BE2C (cell line): ENCODE data around the gene ANKRD13D.
"Not testable (repeated sequence)": the region's sequence is repeated elsewhere in the genome, so short reads cannot be mapped to it uniquely, and the experiment has no call there.

Source experiments
- DNase-seq: peaks from one replicate; pipeline ENCODE4 v3.0.0-alpha.2; 2020
- H3K27me3 ChIP-seq: fragments of 250-450 bp; sonication (Bioruptor Pico); 2 replicates; pipeline ENCODE4 v1.5.1; 2020; ENCODE audit warnings: mild to moderate bottlenecking
- H3K36me3 ChIP-seq: fragments of 250-450 bp; sonication (Bioruptor Pico); 2 replicates; pipeline ENCODE4 v1.5.1; 2020; ENCODE audit warnings: mild to moderate bottlenecking
- H3K4me1 ChIP-seq: fragments of 250-450 bp; sonication (Bioruptor Pico); 2 replicates; pipeline ENCODE4 v1.5.1; 2020
- H3K4me3 ChIP-seq: 2 replicates; pipeline ENCODE4 v1.5.1; 2011; ENCODE audit warnings: low read depth, low read length
- H3K9me3 ChIP-seq: fragments of 250-450 bp; sonication (Bioruptor Pico); 2 replicates; pipeline ENCODE4 v1.5.1; 2020
- CTCF ChIP-seq: IDR thresholded peaks from 2 replicates; pipeline ENCODE4 v1.5.1; 2012; ENCODE audit warnings: mild to moderate bottlenecking, low read depth, low read length

The ANKRD13D gene

DNA sequence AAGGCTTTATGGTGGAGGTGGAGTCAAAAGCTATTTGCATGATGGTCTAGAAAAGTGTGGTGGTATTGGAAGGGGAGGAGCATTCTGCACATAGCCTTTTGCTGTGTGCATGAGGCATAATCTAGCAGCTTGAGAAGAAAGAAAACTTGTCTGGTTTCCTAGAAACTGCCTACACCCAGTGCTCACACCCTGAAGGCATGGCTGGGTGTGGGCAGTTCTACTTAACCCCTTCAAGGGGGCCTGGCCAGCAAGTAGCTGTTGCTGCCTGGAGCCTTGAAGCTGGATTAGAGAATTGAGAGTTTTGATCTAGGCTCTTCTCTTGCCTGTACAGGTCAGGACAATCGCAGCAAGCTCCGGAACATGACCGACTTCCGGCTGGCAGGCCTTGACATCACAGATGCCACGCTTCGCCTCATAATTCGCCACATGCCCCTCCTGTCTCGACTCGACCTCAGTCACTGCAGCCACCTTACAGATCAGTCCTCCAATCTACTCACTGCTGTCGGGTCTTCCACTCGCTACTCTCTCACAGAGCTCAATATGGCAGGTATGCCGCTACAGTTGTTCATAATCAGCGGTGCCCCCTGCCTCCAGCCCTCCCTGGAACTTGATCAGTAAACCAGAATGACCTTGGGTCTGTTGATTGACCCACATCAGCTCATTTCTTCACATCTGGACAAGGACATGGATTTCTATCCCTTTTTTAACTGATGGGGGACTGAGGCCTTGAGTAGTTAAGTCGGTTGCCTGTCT lies 35.1 kb upstream of the ANKRD13D start:
- no peak for DNase-seq
- Histone ChIP-seq H3K9me3 (no peaks in the 10 kb centered on the region), H3K36me3 (peaks cover 79% of the 10 kb centered on the region)

DNA sequence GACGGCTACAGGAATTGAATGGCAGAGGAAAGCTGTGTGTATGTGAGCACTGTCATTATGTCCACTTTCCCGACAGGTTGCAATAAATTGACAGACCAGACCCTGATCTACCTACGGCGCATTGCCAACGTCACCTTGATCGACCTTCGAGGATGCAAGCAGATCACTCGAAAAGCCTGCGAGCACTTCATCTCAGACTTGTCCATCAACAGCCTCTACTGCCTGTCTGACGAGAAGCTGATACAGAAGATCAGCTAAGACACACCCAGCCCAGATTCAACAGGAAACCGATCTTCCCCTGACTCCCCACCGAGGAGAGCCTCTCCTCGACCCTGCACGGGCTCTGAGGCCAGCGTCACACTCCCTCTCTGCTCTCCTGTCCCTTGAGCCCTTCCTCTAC lies 34.3 kb upstream of the ANKRD13D start:
- Histone ChIP-seq H3K36me3 (peaks cover 71% of the 10 kb centered on the region), H3K27me3 (no peaks in the 10 kb centered on the region), H3K4me1 (no peaks in the 10 kb centered on the region), H3K9me3 (no peaks in the 10 kb centered on the region), H3K4me3 (no peak overlapping the region)
- no peak for DNase-seq
- no peak for TF ChIP-seq CTCF

More for the DNA sequence above, 35.1 kb upstream of the ANKRD13D start:
- Histone ChIP-seq H3K27me3 (no peaks in the 10 kb centered on the region), H3K4me1 (no peaks in the 10 kb centered on the region), H3K4me3 (no peak overlapping the region)
- TF ChIP-seq CTCF = no peak

GRCh38 chr11:67255353-67255752 lies 33.8 kb upstream of the ANKRD13D start:
- no peak for TF ChIP-seq CTCF
- H3K27me3 ChIP-seq = no peaks in the 10 kb centered on the region
- H3K9me3 ChIP-seq = no peaks in the 10 kb centered on the region
- H3K4me1 ChIP-seq = no peaks in the 10 kb centered on the region
- no peak for DNase-seq
- no peak overlapping the region for H3K4me3 ChIP-seq
- H3K36me3 ChIP-seq = peaks cover 66% of the 10 kb centered on the region

GRCh38 chr11:67255864-67256263 lies 33.2 kb upstream of the ANKRD13D start:
- Histone ChIP-seq H3K36me3 (peaks cover 60% of the 10 kb centered on the region), H3K9me3 (no peaks in the 10 kb centered on the region), H3K4me1 (no peaks in the 10 kb centered on the region), H3K27me3 (no peaks in the 10 kb centered on the region), H3K4me3 (no peak overlapping the region)
- TF ChIP-seq CTCF = no peak
- no peak for DNase-seq

DNA sequence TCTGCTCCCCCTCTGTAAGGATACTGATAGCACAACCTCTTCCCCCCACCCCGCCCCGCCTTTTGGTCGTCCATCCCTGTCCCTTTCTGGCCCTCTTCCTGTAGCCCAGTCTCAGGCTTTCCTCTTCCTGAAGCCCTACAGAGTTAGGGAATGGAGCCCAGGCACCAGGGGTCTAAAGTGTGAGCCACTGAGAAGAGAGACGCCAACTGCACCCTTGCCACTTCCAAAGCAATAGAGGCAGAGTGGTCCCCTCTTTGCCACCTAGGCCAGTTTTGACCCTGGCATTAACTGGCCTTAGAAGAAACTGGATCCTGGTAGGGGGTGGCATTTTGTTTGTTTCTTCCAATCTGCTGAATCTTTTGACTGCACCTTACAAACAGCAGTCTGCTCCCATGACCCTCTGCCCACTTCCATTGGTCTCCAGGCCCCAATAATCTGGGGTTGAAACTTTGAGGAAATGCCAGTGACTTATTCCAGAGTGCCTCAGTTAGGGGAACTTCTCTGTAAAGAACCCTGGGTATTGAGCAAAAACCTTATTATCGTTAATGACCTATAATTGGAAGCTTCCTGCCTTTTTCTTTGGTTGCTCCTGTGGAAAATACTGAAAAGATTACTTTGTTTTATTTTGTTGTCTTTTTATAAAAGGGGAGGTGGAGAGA lies 32.5 kb upstream of the ANKRD13D start:
- no peak overlapping the region for H3K4me3 ChIP-seq
- TF ChIP-seq CTCF = no peak
- DNase-seq = no peak
- no peaks in the 10 kb centered on the region for H3K9me3 ChIP-seq
- H3K4me1 ChIP-seq = no peaks in the 10 kb centered on the region
- H3K36me3 ChIP-seq = peaks cover 53% of the 10 kb centered on the region
- H3K27me3 ChIP-seq = no peaks in the 10 kb centered on the region

DNA sequence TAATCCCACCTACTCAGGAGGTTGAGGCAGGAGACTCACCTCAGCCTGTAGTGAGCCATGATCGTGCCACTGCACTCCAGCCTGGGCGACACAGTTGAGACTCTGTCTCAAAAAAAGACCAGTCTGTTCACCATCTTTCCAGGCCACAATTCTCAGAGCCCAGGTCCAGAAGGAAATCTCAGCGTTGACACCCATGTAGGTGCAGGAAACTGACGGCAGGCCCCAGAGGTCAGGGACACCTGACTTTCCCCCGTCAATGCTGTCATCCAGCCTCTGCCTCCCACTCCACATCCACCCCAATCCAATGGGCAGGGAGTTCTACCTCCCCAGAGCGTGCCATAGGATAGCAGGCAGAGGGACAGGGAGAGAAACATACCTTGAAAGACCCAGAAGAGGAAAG lies 28.7 kb upstream of the ANKRD13D start:
- no peak overlapping the region for H3K4me3 ChIP-seq
- no peak for DNase-seq
- H3K4me1 ChIP-seq = peaks cover 10% of the 10 kb centered on the region
- peaks cover 15% of the 10 kb centered on the region for H3K36me3 ChIP-seq
- no peaks in the 10 kb centered on the region for H3K27me3 ChIP-seq
- no peak for TF ChIP-seq CTCF
- no peaks in the 10 kb centered on the region for H3K9me3 ChIP-seq

GRCh38 chr11:67260885-67261639 lies 28.0 kb upstream of the ANKRD13D start:
- Histone ChIP-seq H3K4me1 (peaks cover 13% of the 10 kb centered on the region), H3K4me3 (peak overlapping the region; percentile 55)
- H3K27me3 ChIP-seq, H3K9me3 ChIP-seq, H3K36me3 ChIP-seq: not testable (repeated sequence)
- DNase-seq = peak; percentile 76
